Loucy (cell line): ENCODE results near the gene MGRN1.
"Not testable (repeated sequence)": the region's sequence is repeated elsewhere in the genome, so short reads cannot be mapped to it uniquely, and the experiment has no call there.

Experiments
- EZH2phosphoT487 ChIP-seq: fragments of 200-600 bp; IDR thresholded peaks from 2 replicates; pipeline ENCODE4 v1.6.1; 2018; ENCODE audit warnings: antibody characterized with exemption, mild to moderate bottlenecking, moderate library complexity, borderline replicate concordance
- TF ChIP-seq, protein P1 (sequence below): fragments of 200-600 bp; sonication (generic); conservative IDR thresholded peaks from 2 replicates; pipeline ENCODE4 v1.5.1; 2014; ENCODE audit warnings: mild to moderate bottlenecking, antibody characterized with exemption, low read length

GRCh38 chr16:4738370-4738769 is 113.7 kb downstream of the MGRN1 start:
- not testable (repeated sequence) for TF ChIP-seq EZH2phosphoT487
- TF ChIP-seq, protein P1, sequence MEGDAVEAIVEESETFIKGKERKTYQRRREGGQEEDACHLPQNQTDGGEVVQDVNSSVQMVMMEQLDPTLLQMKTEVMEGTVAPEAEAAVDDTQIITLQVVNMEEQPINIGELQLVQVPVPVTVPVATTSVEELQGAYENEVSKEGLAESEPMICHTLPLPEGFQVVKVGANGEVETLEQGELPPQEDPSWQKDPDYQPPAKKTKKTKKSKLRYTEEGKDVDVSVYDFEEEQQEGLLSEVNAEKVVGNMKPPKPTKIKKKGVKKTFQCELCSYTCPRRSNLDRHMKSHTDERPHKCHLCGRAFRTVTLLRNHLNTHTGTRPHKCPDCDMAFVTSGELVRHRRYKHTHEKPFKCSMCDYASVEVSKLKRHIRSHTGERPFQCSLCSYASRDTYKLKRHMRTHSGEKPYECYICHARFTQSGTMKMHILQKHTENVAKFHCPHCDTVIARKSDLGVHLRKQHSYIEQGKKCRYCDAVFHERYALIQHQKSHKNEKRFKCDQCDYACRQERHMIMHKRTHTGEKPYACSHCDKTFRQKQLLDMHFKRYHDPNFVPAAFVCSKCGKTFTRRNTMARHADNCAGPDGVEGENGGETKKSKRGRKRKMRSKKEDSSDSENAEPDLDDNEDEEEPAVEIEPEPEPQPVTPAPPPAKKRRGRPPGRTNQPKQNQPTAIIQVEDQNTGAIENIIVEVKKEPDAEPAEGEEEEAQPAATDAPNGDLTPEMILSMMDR = not testable (repeated sequence)
